GM12872 (cell line): ENCODE measurements around the gene PLA2R1.
A peak's percentile ranks its signal among the peaks of the same experiment; 100 is the strongest.

Experiments
- TF ChIP-seq, protein P1 (sequence below): IDR thresholded peaks from 3 replicates; pipeline ENCODE4 v1.5.1; 2011; ENCODE audit warnings: low read depth, mild to moderate bottlenecking, low read length, moderate library complexity; ENCODE audit not compliant: insufficient read depth

Gene PLA2R1

DNA sequence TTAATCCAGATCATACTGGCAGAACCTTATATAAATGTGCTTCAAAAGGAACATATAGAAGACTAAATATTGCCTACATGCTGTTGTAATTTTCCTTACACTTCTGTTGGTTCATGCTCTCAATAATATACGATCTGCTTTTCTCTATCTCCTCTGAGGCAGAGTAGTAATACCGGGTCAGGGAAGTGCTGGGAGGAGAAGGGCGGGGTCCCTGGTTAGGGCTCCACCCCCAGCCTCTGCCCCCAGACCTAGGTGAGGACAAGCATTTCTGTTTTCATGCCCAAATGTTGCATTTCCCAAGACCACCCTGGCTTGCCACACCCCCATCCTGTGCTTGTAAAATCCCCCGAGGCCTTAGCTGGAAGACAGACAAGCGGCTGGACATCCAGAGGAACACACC is 55.3 kb downstream of the PLA2R1 start:
- TF ChIP-seq, protein P1, sequence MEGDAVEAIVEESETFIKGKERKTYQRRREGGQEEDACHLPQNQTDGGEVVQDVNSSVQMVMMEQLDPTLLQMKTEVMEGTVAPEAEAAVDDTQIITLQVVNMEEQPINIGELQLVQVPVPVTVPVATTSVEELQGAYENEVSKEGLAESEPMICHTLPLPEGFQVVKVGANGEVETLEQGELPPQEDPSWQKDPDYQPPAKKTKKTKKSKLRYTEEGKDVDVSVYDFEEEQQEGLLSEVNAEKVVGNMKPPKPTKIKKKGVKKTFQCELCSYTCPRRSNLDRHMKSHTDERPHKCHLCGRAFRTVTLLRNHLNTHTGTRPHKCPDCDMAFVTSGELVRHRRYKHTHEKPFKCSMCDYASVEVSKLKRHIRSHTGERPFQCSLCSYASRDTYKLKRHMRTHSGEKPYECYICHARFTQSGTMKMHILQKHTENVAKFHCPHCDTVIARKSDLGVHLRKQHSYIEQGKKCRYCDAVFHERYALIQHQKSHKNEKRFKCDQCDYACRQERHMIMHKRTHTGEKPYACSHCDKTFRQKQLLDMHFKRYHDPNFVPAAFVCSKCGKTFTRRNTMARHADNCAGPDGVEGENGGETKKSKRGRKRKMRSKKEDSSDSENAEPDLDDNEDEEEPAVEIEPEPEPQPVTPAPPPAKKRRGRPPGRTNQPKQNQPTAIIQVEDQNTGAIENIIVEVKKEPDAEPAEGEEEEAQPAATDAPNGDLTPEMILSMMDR = no peak

DNA sequence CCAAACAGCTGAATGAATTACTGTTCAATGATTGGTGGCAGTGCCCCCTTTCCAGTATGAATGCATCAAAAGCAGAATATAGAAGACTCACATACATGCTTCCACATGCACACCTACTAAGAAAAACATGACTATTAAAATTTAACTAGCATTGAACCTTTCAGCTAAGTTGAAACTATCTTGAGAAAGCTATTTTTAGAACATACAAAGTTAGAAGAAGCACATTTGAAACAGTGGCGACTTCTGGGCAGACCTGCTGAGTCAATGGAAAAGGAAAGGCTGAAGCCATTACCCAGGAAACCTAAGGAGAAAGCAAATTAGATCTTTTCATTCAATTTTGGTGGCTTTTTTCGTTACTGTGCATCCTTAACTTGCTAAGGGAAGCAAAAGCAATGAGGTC is 55.9 kb downstream of the PLA2R1 start:
- TF ChIP-seq, protein P1 = no peak

DNA sequence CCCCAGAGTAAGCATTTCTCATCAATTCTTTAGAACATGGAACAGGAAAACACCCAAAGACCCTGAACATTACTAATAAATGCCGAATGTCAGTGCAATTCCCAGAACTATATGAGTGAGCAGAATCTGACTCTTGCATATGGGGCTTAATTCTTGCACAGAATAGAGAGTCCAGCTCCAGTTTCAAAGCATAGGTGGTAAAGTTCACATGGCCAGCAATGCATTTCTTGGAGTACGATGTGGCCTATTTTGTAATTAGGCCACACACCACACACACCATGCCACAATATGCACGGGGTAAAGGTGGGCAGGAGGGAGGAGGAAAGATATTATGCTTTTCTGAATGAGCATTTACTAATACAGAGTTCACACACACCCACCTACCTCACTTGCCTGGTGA is 56.5 kb downstream of the PLA2R1 start:
- TF ChIP-seq, protein P1 = no peak

DNA sequence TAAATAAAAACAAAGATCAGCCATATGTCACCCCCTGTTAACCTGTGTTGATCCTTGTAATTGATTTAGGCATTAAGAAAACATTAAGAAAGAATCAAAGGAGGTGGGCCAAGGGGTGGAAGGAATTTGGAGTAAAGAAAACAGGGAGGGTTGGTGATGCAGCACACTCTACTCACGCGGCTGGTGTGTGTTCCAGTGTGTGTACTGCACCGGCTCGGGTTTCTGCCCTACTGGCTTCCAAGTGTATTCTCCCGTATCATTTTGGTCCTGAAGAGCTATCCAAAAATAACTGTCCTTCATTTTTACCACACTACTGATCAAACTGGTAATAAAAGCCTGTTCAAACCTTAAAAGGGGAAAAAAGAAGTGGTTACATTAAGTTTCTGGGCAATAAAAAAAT is 56.9 kb downstream of the PLA2R1 start:
- TF ChIP-seq, protein P1 = no peak

DNA sequence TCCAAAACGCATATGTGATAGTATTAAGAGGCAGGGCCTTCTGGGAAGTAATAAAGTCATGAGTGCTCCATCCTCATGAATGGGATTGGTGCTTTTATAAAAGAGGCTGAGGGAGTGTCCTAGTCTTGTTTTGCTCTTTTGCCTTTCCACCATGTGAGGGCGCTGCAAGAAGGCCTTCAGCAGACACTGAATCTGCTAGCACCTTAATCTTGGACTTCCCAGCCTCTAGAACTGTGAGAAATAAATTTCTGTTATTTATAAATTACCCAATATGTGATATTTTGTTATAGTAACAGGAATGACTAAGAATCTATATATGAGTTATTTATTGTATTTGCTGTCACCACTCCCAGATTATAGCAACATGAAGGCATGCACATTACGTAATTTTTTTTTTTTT is 63.5 kb downstream of the PLA2R1 start:
- TF ChIP-seq, protein P1 = peak; percentile 32; the same call in 1 of the 3 replicates

DNA sequence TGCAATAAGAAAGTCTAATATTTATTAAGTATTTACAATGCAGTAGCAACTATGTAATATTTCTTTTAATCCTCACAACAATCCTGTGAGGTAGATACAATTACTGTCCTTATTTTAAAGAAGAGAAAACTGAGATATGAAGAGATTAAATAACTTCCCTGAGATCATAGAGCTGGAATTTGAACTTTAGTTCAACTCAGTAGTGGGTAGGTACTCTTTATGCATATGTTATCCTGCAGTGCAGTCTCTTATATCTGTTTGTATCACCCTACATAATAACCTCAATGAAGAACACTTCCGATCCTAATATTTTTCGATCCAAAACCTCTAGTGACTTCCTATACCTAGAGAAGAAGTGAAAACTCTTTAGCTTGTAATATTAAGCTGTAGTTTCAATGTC is 64.2 kb downstream of the PLA2R1 start:
- TF ChIP-seq, protein P1 = no peak

DNA sequence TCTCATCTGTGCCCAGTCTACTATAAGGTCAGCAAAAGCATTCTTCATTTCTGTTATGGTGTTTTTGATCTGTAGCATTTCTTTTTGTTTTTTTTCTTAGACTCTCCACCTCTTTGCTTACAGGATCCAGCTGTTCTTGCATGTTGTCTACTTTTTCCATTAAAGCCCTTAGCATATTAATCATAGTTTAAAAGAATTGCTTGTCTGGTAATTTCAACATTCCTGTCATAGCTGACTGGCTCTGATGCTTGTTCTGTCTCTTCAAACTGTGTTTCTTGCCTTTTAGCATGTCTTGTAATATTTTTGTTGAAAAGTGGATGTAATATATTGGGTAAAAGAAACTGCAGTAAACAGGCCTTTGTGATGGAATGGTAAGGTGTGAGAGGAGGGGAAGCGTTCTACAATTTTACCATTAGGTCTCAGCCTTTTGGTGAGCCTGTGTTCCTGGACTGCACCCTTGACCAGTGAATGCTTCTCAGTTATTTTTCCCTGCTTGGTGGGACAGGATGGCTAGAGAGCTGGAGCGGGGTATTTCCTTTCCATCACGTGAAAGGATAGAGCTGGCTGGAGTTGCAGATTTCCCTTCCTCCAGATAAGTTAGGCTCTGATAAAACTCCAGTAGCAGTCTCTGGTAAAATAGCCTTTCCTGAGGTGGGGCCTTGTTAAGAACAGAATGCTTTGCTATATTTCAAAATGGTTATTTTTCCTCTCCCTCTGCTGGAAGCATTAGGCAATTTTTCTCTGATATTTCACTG is 65.4 kb downstream of the PLA2R1 start:
- TF ChIP-seq, protein P1 = no peak

DNA sequence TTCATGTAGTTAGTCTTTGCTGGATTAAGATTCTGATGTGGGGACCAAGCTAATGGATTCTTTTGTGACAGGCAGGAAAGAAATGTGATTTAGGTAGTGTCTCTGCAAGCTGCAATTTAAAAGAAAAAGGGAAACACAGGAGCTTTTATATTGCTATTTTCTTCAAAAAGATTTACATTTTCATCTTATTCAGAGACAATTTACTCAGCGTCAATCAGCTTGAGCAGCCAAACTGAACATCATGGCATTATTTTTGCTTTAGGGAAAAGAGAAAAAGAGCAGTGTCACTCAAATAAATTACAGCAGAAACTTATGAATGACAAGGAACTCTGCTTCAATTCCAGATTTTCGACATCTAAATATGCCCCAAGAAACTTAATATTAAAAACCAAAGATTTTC is 67.4 kb downstream of the PLA2R1 start:
- TF ChIP-seq, protein P1 = no peak
